Neural crest cell (in vitro differentiated cells): ENCODE data around the gene PLCL1. TPM values are rescaled to one million over a fixed set of nuclear protein-coding genes. Genes with fewer than 3 reads are reported as not detected.

Experiments used
- DNase-seq: peaks from one replicate; pipeline ENCODE4 v3.0.0; 2021; ENCODE audit warnings: low read depth, mixed read lengths, low spot score
- H3K27ac Mint-ChIP-seq: one replicate; pipeline ENCODE4 v1.8.0; 2021; ENCODE audit warnings: mild to moderate bottlenecking, mixed read lengths; ENCODE audit not compliant: unreplicated experiment
- H3K27me3 Mint-ChIP-seq: 2 replicates; pipeline ENCODE4 v1.8.0; 2021; ENCODE audit warnings: low read depth, mild to moderate bottlenecking, mixed read lengths
- H3K36me3 Mint-ChIP-seq: 2 replicates; pipeline ENCODE4 v1.8.0; 2021; ENCODE audit warnings: low read depth, mild to moderate bottlenecking, mixed read lengths
- H3K4me1 Mint-ChIP-seq: 2 replicates; pipeline ENCODE4 v1.8.0; 2021; ENCODE audit warnings: mixed read lengths
- H3K4me3 Mint-ChIP-seq: one replicate; pipeline ENCODE4 v1.8.0; 2021; ENCODE audit warnings: mild to moderate bottlenecking, mixed read lengths
- H3K9me3 Mint-ChIP-seq: 2 replicates; pipeline ENCODE4 v1.8.0; 2021; ENCODE audit warnings: mixed read lengths
- total RNA-seq: library from RNA; stranded (reverse); gene quantifications from 2 replicates; pipeline ENCODE4 v1.2.1, GENCODE V29; 2021
- TF ChIP-seq, protein P1 (sequence below): fragments of 200-600 bp; sonication (generic); conservative IDR thresholded peaks from 2 replicates; pipeline ENCODE4 v1.5.0; 2021; ENCODE audit warnings: antibody characterized with exemption, mild to moderate bottlenecking

Gene PLCL1
- total RNA-seq, 1 donor from 2014 or later: 0.72 TPM

DNA sequence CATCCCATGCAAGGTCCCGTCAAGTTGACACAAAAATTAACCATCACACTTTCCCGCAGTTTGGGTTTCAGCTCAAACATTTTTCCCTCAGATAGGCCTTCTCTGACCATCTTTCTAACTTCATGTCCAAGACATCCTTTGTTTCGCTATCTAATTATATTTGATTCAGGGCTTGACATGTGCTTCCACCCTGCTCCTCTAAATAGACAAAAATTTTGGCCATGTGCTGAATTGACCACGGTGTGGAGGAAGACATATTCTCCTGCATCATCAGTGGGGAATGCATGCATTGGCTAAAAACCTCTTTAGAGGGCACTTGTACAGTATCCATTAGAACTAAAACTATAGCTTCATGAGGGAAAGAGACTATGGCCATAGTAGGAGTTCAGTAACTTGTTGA, 81.2 kb downstream of the PLCL1 start:
- Mint-ChIP-seq H3K9me3 (peaks cover 3% of the 10 kb centered on the region), H3K27me3 (no peaks in the 10 kb centered on the region), H3K4me3 (no peak overlapping the region), H3K27ac (no peak overlapping the region), H3K36me3 (no peaks in the 10 kb centered on the region), H3K4me1 (peaks cover 12% of the 10 kb centered on the region)
- no peak for DNase-seq
- TF ChIP-seq, protein P1, sequence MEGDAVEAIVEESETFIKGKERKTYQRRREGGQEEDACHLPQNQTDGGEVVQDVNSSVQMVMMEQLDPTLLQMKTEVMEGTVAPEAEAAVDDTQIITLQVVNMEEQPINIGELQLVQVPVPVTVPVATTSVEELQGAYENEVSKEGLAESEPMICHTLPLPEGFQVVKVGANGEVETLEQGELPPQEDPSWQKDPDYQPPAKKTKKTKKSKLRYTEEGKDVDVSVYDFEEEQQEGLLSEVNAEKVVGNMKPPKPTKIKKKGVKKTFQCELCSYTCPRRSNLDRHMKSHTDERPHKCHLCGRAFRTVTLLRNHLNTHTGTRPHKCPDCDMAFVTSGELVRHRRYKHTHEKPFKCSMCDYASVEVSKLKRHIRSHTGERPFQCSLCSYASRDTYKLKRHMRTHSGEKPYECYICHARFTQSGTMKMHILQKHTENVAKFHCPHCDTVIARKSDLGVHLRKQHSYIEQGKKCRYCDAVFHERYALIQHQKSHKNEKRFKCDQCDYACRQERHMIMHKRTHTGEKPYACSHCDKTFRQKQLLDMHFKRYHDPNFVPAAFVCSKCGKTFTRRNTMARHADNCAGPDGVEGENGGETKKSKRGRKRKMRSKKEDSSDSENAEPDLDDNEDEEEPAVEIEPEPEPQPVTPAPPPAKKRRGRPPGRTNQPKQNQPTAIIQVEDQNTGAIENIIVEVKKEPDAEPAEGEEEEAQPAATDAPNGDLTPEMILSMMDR: no peak

DNA sequence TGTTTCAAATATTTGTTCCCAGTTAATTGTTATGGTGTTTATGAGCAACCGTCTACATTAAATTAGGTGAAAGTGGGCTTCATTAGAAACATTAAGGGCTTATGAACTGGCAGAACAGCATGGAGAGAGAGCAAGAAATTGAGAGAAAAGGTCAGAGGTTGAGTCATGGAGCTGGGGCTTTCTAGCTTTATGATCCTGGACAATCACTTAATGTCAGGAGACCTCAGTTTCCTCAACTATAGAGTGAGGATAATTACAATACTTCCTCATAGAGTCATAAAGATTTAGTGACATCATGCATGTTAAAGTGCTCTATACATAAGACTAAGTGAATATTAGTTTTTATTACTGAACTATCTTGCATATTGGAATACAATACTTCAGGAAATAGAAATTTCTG, 83.9 kb downstream of the PLCL1 start:
- peaks cover 3% of the 10 kb centered on the region for H3K9me3 Mint-ChIP-seq
- no peak for DNase-seq
- no peak overlapping the region for H3K27ac Mint-ChIP-seq
- peaks cover 12% of the 10 kb centered on the region for H3K4me1 Mint-ChIP-seq
- no peaks in the 10 kb centered on the region for H3K36me3 Mint-ChIP-seq
- H3K4me3 Mint-ChIP-seq: no peak overlapping the region
- TF ChIP-seq, protein P1: no peak
- no peaks in the 10 kb centered on the region for H3K27me3 Mint-ChIP-seq

DNA sequence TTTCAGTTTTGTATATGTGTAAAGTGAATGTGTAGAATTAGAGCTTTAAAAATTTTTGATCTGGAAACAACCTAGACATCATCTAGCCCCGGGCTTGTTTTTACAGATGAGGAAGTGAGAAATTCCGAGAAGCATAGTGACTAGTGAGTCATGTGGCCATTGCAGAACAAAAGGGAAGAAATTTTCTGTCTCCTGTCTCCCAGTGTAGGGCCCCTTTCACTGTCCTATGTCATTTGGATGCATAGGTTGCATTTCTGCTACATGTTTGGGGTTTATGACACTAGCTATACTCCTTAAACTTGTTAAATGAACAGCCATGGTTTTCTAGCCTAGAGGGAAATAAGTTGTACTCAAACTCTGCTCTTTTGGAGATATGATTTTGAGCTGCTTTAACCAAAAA, 84.6 kb downstream of the PLCL1 start:
- no peak overlapping the region for H3K27ac Mint-ChIP-seq
- TF ChIP-seq, protein P1: no peak
- no peaks in the 10 kb centered on the region for H3K27me3 Mint-ChIP-seq
- H3K36me3 Mint-ChIP-seq: no peaks in the 10 kb centered on the region
- no peak overlapping the region for H3K4me3 Mint-ChIP-seq
- peaks cover 12% of the 10 kb centered on the region for H3K4me1 Mint-ChIP-seq
- H3K9me3 Mint-ChIP-seq: peaks cover 3% of the 10 kb centered on the region
- no peak for DNase-seq

DNA sequence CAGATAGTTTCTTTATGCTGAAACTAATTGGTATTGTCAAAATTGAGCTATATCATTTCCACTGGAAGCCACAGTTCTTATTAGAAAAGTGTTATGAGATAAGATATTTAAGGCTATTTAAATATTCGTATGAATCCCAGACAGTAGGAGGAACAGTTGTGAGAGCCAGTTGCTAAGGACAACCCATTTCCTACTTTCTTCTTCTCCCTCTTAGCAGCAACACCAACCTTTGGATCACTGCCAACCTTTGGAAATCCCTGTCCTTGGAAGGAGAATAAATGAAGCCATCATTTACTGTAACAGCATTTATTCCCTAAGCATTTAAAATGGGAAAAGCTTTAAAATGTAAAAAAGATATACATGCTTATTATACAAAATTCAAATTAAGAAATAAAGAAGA, 85.8 kb downstream of the PLCL1 start:
- H3K9me3 Mint-ChIP-seq: peaks cover 3% of the 10 kb centered on the region
- TF ChIP-seq, protein P1: no peak

DNA sequence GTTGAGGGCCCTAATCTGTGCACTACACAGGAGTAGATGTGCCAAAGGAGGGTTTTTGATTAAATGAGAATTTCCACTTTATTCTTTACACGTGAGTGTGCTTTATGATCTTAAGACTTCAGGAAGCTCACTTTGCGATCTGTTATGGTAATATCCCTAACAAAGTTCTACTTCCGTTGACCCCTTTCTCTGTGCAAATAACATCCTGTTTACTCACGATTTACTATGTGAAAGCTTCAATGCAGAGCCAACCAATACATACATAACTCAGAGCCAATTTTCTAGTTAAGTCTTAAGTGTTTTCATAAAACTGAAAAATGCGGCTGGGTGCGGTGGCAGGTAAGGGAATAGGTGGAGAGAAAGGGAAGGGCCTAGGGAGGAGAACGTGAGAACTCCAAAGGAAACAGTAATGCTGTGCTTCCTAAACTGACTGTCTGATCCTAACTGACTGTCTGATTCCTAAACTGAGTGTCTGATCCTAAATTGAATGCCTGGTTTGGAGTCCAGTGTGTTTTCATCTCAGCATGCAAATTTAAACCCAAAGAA, 87.6 kb downstream of the PLCL1 start:
- H3K27me3 Mint-ChIP-seq: peaks cover under 1% of the 10 kb centered on the region
- no peak for DNase-seq
- H3K9me3 Mint-ChIP-seq: no peaks in the 10 kb centered on the region
- TF ChIP-seq, protein P1: no peak
- H3K4me3 Mint-ChIP-seq: no peak overlapping the region
- H3K27ac Mint-ChIP-seq: no peak overlapping the region
- H3K4me1 Mint-ChIP-seq: peaks cover 12% of the 10 kb centered on the region
- no peaks in the 10 kb centered on the region for H3K36me3 Mint-ChIP-seq

More for the DNA sequence above, 85.8 kb downstream of the PLCL1 start:
- Mint-ChIP-seq H3K36me3 (no peaks in the 10 kb centered on the region), H3K27me3 (no peaks in the 10 kb centered on the region), H3K27ac (no peak overlapping the region), H3K4me1 (peaks cover 12% of the 10 kb centered on the region), H3K4me3 (no peak overlapping the region)
- DNase-seq: no peak
